ENCODE data around the gene FITM2.

Gene FITM2

DNA sequence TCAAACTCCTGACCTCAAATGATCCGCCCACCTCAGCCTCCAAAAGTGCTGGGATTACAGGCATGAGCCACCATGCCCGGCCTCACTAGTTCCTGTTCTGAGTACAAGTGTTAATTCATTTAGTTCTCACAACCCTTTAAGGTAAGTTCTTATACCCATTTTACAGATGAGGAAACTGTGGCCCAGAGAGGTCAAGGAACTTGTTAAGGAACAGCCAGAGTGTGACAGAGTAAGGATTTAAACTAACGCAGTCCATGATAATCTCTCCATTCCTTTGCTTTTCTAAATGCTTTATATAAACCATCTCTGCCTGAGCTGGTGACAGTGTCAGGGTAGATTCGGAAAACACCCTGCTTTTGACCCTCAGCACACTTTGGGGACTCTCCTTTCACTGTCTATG is 13.3 kb downstream of the FITM2 start:
- no peaks in the 10 kb centered on the region; the same call in 1 of the 2 replicates for H3K27me3 ChIP-seq
- H3K4me3 ChIP-seq (ENCODE audit: low read depth, low read length): no peak overlapping the region
- no peaks in the 10 kb centered on the region for H3K36me3 ChIP-seq
- peaks cover 6% of the 10 kb centered on the region; the same call in 1 of the 2 replicates for H3K4me1 ChIP-seq
- no peak for DNase-seq
- no peaks in the 10 kb centered on the region for H3K9me3 ChIP-seq
- TF ChIP-seq, protein P1, sequence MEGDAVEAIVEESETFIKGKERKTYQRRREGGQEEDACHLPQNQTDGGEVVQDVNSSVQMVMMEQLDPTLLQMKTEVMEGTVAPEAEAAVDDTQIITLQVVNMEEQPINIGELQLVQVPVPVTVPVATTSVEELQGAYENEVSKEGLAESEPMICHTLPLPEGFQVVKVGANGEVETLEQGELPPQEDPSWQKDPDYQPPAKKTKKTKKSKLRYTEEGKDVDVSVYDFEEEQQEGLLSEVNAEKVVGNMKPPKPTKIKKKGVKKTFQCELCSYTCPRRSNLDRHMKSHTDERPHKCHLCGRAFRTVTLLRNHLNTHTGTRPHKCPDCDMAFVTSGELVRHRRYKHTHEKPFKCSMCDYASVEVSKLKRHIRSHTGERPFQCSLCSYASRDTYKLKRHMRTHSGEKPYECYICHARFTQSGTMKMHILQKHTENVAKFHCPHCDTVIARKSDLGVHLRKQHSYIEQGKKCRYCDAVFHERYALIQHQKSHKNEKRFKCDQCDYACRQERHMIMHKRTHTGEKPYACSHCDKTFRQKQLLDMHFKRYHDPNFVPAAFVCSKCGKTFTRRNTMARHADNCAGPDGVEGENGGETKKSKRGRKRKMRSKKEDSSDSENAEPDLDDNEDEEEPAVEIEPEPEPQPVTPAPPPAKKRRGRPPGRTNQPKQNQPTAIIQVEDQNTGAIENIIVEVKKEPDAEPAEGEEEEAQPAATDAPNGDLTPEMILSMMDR (IDR thresholded peaks at IDR 0.05; ENCODE audit: low read depth, low read length): no peak

DNA sequence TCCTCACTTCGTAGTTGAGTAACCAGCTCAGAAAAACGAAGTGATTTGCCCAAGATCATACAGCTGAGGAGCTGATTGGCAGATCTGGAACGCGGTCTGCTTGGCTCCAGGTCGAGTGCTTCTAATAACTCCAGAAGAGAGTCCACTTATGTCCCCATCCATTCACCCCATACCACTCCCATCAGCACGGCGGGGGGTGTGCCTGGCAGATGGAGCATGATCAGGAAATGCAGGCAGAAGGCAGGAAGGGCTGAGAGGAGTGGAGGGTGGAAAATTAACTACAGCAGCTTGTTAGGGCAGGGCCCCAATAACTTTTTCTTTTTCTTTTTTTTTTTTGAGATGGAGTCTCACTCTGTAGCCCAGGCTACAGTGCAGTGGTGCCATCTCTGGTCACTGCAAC is 15.0 kb downstream of the FITM2 start:
- H3K4me3 ChIP-seq (ENCODE audit: low read depth, low read length): no peak overlapping the region
- no peaks in the 10 kb centered on the region for H3K36me3 ChIP-seq
- TF ChIP-seq, protein P1 (IDR thresholded peaks at IDR 0.05; ENCODE audit: low read depth, low read length): no peak
- H3K27me3 ChIP-seq: no peaks in the 10 kb centered on the region; the same call in 1 of the 2 replicates
- peaks cover 6% of the 10 kb centered on the region; the same call in 1 of the 2 replicates for H3K4me1 ChIP-seq
- H3K9me3 ChIP-seq: no peaks in the 10 kb centered on the region
- DNase-seq: peak; percentile 21

DNA sequence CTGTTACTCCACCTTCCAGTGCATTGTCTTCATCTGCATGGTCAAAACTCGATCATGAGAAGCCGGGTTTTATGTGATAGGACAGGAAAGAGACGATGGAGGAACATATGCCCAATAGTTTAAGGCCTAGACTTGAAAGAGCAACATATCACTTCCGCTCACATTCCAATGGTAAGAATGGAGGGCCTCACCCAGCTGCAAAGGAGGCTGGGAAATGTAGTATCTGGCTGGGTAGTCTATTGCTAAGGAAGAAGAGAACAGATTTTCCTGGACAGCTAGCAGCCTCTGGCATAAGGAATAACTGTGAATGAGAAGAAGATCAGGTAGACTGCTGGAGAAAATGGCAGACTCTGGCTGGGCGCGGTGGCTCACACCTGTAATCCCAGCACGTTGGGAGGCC is 19.2 kb downstream of the FITM2 start:
- Histone ChIP-seq H3K9me3 (no peaks in the 10 kb centered on the region), H3K4me1 (peaks cover 10% of the 10 kb centered on the region), H3K27me3 (no peaks in the 10 kb centered on the region; the same call in 1 of the 2 replicates), H3K36me3 (no peaks in the 10 kb centered on the region), H3K4me3 (ENCODE audit: low read depth, low read length) (no peak overlapping the region)
- TF ChIP-seq, protein P1 (IDR thresholded peaks at IDR 0.05; ENCODE audit: low read depth, low read length): no peak
- no peak for DNase-seq

DNA sequence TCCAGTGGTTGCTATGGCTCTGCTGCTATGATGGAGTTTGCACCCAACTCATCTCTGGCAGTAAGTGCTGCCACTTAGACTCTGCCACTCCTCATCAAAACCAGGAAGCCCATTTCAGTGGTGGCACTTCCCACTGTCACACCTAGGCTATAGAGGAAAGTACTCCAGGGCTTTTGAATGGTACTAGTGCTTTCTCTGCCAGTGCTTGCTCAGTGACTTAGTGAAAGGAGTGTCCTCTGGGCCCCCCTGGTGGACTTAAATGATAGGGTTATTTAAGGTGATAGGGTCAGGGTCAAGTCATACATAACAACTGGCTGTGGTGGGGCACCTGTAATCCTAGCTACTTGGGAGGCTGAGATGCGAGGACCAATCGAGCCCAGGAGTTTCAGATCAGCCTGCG is 22.8 kb downstream of the FITM2 start:
- no peaks in the 10 kb centered on the region for H3K9me3 ChIP-seq
- no peaks in the 10 kb centered on the region for H3K36me3 ChIP-seq
- peaks cover 4% of the 10 kb centered on the region; the same call in 1 of the 2 replicates for H3K4me1 ChIP-seq
- no peak for DNase-seq
- H3K27me3 ChIP-seq: no peaks in the 10 kb centered on the region; the same call in 1 of the 2 replicates
- TF ChIP-seq, protein P1 (IDR thresholded peaks at IDR 0.05; ENCODE audit: low read depth, low read length): peak; percentile 27; the same call in 1 of the 2 replicates
- H3K4me3 ChIP-seq (ENCODE audit: low read depth, low read length): no peak overlapping the region

DNA sequence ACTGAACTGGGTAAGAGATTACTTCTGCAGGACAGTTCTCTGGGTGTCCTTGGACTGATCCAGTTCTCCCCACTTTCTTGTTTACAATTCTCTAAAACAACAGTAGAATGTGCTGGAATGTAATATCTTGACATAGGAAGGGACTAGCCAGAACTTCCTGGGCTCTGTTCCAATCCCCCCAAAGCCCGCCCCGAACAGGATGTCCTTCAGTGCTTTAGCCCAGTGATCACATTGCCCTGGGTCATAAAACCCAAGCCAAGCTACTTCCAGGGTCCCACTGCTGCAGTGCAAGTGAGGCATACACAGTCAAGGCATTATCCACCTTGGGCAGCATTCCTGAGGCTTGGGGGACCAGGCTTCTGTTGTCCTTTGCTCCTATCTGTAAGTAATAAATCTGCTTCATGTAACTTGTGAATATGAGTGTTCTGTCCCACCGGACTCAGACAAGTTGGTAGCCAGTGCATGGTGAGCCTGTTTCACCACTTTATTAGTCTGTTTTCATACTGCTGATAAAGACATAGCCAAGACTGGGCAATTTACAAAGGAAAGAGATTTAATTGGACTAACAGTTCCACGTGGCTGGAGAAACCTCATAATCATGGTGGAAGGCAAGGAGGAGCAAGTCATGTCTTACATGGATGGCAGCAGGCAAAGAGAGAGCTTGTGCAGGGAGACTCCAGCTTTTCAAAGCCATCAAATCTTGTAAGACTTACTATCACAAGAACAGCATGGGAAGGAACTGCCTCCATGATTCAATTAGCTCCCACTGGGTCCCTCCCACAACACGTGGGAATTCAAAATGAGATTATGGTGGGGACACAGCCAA is 23.5 kb downstream of the FITM2 start:
- no peaks in the 10 kb centered on the region for H3K9me3 ChIP-seq
- H3K27me3 ChIP-seq: no peaks in the 10 kb centered on the region
- no peak overlapping the region for H3K4me3 ChIP-seq (ENCODE audit: low read depth, low read length)
- H3K4me1 ChIP-seq: peaks cover 4% of the 10 kb centered on the region; the same call in 1 of the 2 replicates
- no peak for DNase-seq
- TF ChIP-seq, protein P1 (IDR thresholded peaks at IDR 0.05; ENCODE audit: low read depth, low read length): no peak
- H3K36me3 ChIP-seq: no peaks in the 10 kb centered on the region

DNA sequence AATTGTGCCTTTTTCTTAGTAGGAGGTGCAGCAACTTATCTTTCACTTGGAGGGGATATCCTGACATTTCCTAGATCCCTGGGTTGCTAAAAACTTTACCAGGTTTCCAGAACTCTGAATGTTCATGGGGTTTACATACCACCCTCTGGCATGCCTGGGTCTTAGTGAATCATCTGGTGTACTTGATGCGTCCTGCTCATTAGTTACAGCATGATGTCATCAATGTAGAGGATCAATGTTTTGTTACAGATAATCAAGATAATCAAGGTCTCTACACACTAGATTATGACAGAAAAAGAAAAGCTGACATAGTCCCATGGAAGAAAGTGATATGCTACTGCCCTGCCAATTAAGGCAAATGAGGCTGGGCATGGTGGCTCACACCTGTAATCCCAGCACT is 27.0 kb downstream of the FITM2 start:
- Histone ChIP-seq H3K4me1 (peaks cover 4% of the 10 kb centered on the region; the same call in 1 of the 2 replicates), H3K27me3 (no peaks in the 10 kb centered on the region)
- DNase-seq: no peak

More for the DNA sequence above, 27.0 kb downstream of the FITM2 start:
- Histone ChIP-seq H3K9me3 (no peaks in the 10 kb centered on the region), H3K36me3 (no peaks in the 10 kb centered on the region), H3K4me3 (ENCODE audit: low read depth, low read length) (no peak overlapping the region)
- TF ChIP-seq, protein P1 (IDR thresholded peaks at IDR 0.05; ENCODE audit: low read depth, low read length): no peak

All from BE2C (cell line).